NOMO-1 treated with dmso at 0.1 percent for 144 hours (cell line): ENCODE measurements around the gene PKP4.
"Not testable (repeated sequence)": the region's sequence is repeated elsewhere in the genome, so short reads cannot be mapped to it uniquely, and the experiment has no call there.

Experiments
- DNase-seq: peaks from one replicate; lab custom pipeline; 2025; ENCODE audit not compliant: unreplicated experiment; lab: John Stamatoyannopoulos, UW

PKP4 gene

GRCh38 chr2:158671360-158672245 lies 214.9 kb downstream of the PKP4 start:
- no peak for DNase-seq

- DNase-seq = no peak
These were observed 219.5 kb downstream of the PKP4 start for GRCh38 chr2:158676295-158676694.

GRCh38 chr2:158676696-158677095 lies 219.9 kb downstream of the PKP4 start:
- DNase-seq = no peak

GRCh38 chr2:158677542-158677941 lies 220.8 kb downstream of the PKP4 start:
- DNase-seq = no peak

GRCh38 chr2:158681816-158682215 lies 225.1 kb downstream of the PKP4 start:
- DNase-seq = no peak

GRCh38 chr2:158685646-158686045 lies 228.9 kb downstream of the PKP4 start:
- DNase-seq = no peak

GRCh38 chr2:158686210-158686691 lies 229.5 kb downstream of the PKP4 start:
- no peak for DNase-seq

- no peak for DNase-seq
These were observed 230.6 kb downstream of the PKP4 start for GRCh38 chr2:158687315-158687714.

GRCh38 chr2:158688721-158689120 lies 232.0 kb downstream of the PKP4 start:
- no peak for DNase-seq

GRCh38 chr2:158689391-158689790 lies 232.6 kb downstream of the PKP4 start:
- no peak for DNase-seq

- no peak for DNase-seq
These were observed 234.1 kb downstream of the PKP4 start for GRCh38 chr2:158690823-158691222.

GRCh38 chr2:158691619-158692018 lies 234.9 kb downstream of the PKP4 start:
- DNase-seq = no peak

GRCh38 chr2:158692372-158693103 lies 235.8 kb downstream of the PKP4 start:
- DNase-seq = no peak

GRCh38 chr2:158693476-158693875 lies 236.7 kb downstream of the PKP4 start:
- no peak for DNase-seq

- DNase-seq = no peak
These were observed 238.6 kb downstream of the PKP4 start for GRCh38 chr2:158695305-158695704.

- DNase-seq = not testable (repeated sequence)
These were observed 239.0 kb downstream of the PKP4 start for GRCh38 chr2:158695744-158696143.

GRCh38 chr2:158699323-158699722 lies 242.6 kb downstream of the PKP4 start:
- no peak for DNase-seq

GRCh38 chr2:158701101-158701500 lies 244.3 kb downstream of the PKP4 start:
- DNase-seq = no peak

- DNase-seq = no peak
These were observed 246.0 kb downstream of the PKP4 start for GRCh38 chr2:158702740-158703139.

GRCh38 chr2:158704724-158705465 lies 248.1 kb downstream of the PKP4 start:
- DNase-seq = peak; percentile 19

GRCh38 chr2:158712791-158713522 lies 256.2 kb downstream of the PKP4 start:
- no peak for DNase-seq
